Upper lobe of left lung (tissue), 6 donors: ENCODE results near the gene DEXI. TPM values are rescaled to one million over a fixed set of nuclear protein-coding genes. Genes with fewer than 3 reads are reported as not detected.
A peak's percentile ranks its signal among the peaks of the same experiment; 100 is the strongest.

ENCODE experiments used
- ATAC-seq, 2 donors: fragments of 200-7000 bp; cut with Tn5 transposase; one replicate each; pipeline ENCODE4 v1.9.1; 2022; ENCODE audit warnings: mild to moderate bottlenecking in 2 of 2, moderate library complexity in 2 of 2; ENCODE audit not compliant: low FRiP score in 2 of 2
- DNase-seq, 2 donors: peaks; one replicate each; pipeline ENCODE4 v3.0.0-alpha.2; 2019 to 2020
- H3K27ac ChIP-seq, 4 donors: fragments of 200-600 bp; sonication (generic); one replicate each; pipeline ENCODE4 v1.5.1; 2016 to 2019
- H3K27me3 ChIP-seq, 4 donors: fragments of 200-600 bp; sonication (generic); one replicate each; pipeline ENCODE4 v1.5.1; 2017 to 2019
- H3K36me3 ChIP-seq, 4 donors: fragments of 200-600 bp; sonication (generic); one replicate each; pipeline ENCODE4 v1.5.1; 2016 to 2019
- H3K4me1 ChIP-seq, 4 donors: fragments of 200-600 bp; sonication (generic); one replicate each; pipeline ENCODE4 v1.5.1; 2018 to 2019
- H3K4me3 ChIP-seq, 4 donors: fragments of 200-600 bp; sonication (generic); one replicate each; pipeline ENCODE4 v1.5.1; 2017 to 2019; ENCODE audit warnings: mild to moderate bottlenecking in 2 of 4, moderate library complexity in 1 of 4
- H3K9me3 ChIP-seq, 4 donors: fragments of 200-600 bp; sonication (generic); one replicate each; pipeline ENCODE4 v1.5.1; 2018 to 2019
- CTCF ChIP-seq, 6 experiments: fragments of 450-650 bp in 4 of 6; fragments of 200-600 bp in 2 of 6; sonication (generic) in 2 of 6; IDR thresholded peaks; one replicate each; pipeline ENCODE4 v1.5.1; 2016 to 2019; ENCODE audit warnings: antibody characterized with exemption in 6 of 6
- EP300 ChIP-seq, 4 donors: sonication (generic); formaldehyde crosslinking; IDR thresholded peaks; one replicate each; pipeline ENCODE4 v1.5.1; 2017; ENCODE audit warnings: antibody characterized with exemption in 4 of 4, control low read depth in 2 of 4
- POLR2A ChIP-seq, 4 donors: fragments of 450-650 bp; IDR thresholded peaks; one replicate each; pipeline ENCODE4 v1.5.1; 2016 to 2017; ENCODE audit warnings: antibody characterized with exemption in 4 of 4, mild to moderate bottlenecking in 2 of 4
- POLR2AphosphoS5 ChIP-seq, 2 donors: sonication (generic); formaldehyde crosslinking; IDR thresholded peaks; one replicate each; pipeline ENCODE4 v1.5.1; 2017; ENCODE audit warnings: antibody characterized with exemption in 2 of 2
- WGBS, 2 donors: methylation state at CpG; one replicate each; pipeline ENCODE4 v1.1.5; 2017 to 2018; 5-methylcytosine and 5-hydroxymethylcytosine counted together
- total RNA-seq, 6 donors: library from RNA; depleted of rRNA in 4 of 6; stranded (reverse); fragments of >200 nt in 4 of 6; gene quantifications; one replicate each; pipeline versions ENCODE4 v1.1.0 to v1.2.1, GENCODE V29; 2016 to 2021
- donor health status: DM: no; HTN: no; CAD: no; lungs with moderate emphysema.
- donor health status: DM: no; HTN: yes; CAD: no; lungs with severe emphysema.

The DEXI gene
- total RNA-seq: 10 to 100 TPM; 28.4 to 87.0 (median 55.1) TPM

- Histone ChIP-seq H3K9me3 (no peaks in the 10 kb centered on the region), H3K27ac (peak within 1 kb of the TSS; percentile 84 to 92 (median 88)), H3K4me1 (peaks cover 63 to 85% (median 79%) of the 10 kb centered on the region in 4 donors), H3K27me3 (no peaks in the 10 kb centered on the region), H3K4me3 (peak within 1 kb of the TSS; percentile 89 to 94 (median 92)), H3K36me3 (no peaks in the 10 kb centered on the region)
- 7 to 59% methylated on average over 4 to 37 of the region's 55 CpGs for WGBS, 2 donors
- peak in 4 of 6 experiments; percentile 24 to 71 (median 48) for TF ChIP-seq CTCF (IDR thresholded peaks at IDR 0.05)
- no peak for TF ChIP-seq EP300 (IDR thresholded peaks at IDR 0.05)
- peak in 3 of 4 donors; percentile 2 to 85 (median 4) for TF ChIP-seq POLR2A (IDR thresholded peaks at IDR 0.05)
- peak; percentile 75 to 92 for TF ChIP-seq POLR2AphosphoS5 (IDR thresholded peaks at IDR 0.05)
- ATAC-seq (peak; percentile 87 to 88), DNase-seq (peak; percentile 95 to 99)
These were observed at the start of gene DEXI for GRCh38 chr16:10942352-10943063. TSS of gene DEXI (minus strand) at chr16:10942468. CDS start at chr16:10942005, 463 bp downstream.

GRCh38 chr16:10990378-10990777, 48.1 kb upstream of the DEXI start:
- Histone ChIP-seq H3K36me3 (peaks cover 0 to 55% (median 18%) of the 10 kb centered on the region in 4 donors), H3K27me3 (no peaks in the 10 kb centered on the region), H3K4me1 (peaks cover 0 to 10% (median 2%) of the 10 kb centered on the region in 4 donors), H3K27ac (no peak overlapping the region), H3K9me3 (no peaks in the 10 kb centered on the region), H3K4me3 (no peak overlapping the region)
- WGBS, 2 donors: 81 to 91% methylated on average over 5 of the region's 5 CpGs
- ATAC-seq (no peak), DNase-seq (no peak)
- no peak for TF ChIP-seq POLR2AphosphoS5 (IDR thresholded peaks at IDR 0.05)
- no peak for TF ChIP-seq POLR2A (IDR thresholded peaks at IDR 0.05)
- TF ChIP-seq CTCF (IDR thresholded peaks at IDR 0.05): no peak
- TF ChIP-seq EP300 (IDR thresholded peaks at IDR 0.05): no peak

GRCh38 chr16:10989559-10989958, 47.3 kb upstream of the DEXI start:
- no peaks in the 10 kb centered on the region for H3K9me3 ChIP-seq
- peaks cover 0 to 10% (median 2%) of the 10 kb centered on the region in 4 donors for H3K4me1 ChIP-seq
- no peak for DNase-seq
- H3K27ac ChIP-seq: no peak overlapping the region
- ATAC-seq: no peak
- no peaks in the 10 kb centered on the region for H3K27me3 ChIP-seq
- TF ChIP-seq EP300 (IDR thresholded peaks at IDR 0.05): no peak
- TF ChIP-seq POLR2A (IDR thresholded peaks at IDR 0.05): no peak
- no peak for TF ChIP-seq CTCF (IDR thresholded peaks at IDR 0.05)
- TF ChIP-seq POLR2AphosphoS5 (IDR thresholded peaks at IDR 0.05): no peak
- WGBS, 2 donors: 95 to 97% methylated on average over 4 to 6 of the region's 6 CpGs
- peaks cover 0 to 52% (median 13%) of the 10 kb centered on the region in 4 donors for H3K36me3 ChIP-seq
- no peak overlapping the region for H3K4me3 ChIP-seq

GRCh38 chr16:10988879-10989278, 46.6 kb upstream of the DEXI start:
- peak overlapping the region in 1 of 4 donors; percentile 29 for H3K27ac ChIP-seq
- ATAC-seq: no peak
- H3K36me3 ChIP-seq: peaks cover 0 to 49% (median 9%) of the 10 kb centered on the region in 4 donors

GRCh38 chr16:10988164-10988803, 46.0 kb upstream of the DEXI start:
- Histone ChIP-seq H3K27ac (peak overlapping the region in 1 of 4 donors; percentile 29), H3K4me1 (peaks cover 0 to 10% (median 2%) of the 10 kb centered on the region in 4 donors), H3K4me3 (no peak overlapping the region), H3K9me3 (no peaks in the 10 kb centered on the region), H3K36me3 (peaks cover 0 to 52% (median 8%) of the 10 kb centered on the region in 4 donors), H3K27me3 (no peaks in the 10 kb centered on the region)
- no peak for TF ChIP-seq POLR2A (IDR thresholded peaks at IDR 0.05)
- peak in 1 of 4 donors; percentile 91 for TF ChIP-seq EP300 (IDR thresholded peaks at IDR 0.05)
- peak; percentile 31 to 63 (median 40) for TF ChIP-seq CTCF (IDR thresholded peaks at IDR 0.05)
- peak; percentile 36 to 39 for TF ChIP-seq POLR2AphosphoS5 (IDR thresholded peaks at IDR 0.05)
- WGBS, 2 donors: 43 to 60% methylated on average over 7 of the region's 7 CpGs
- ATAC-seq: peak in 1 of 2 donors; percentile 55
- DNase-seq: peak in 1 of 2 donors; percentile 72

More at GRCh38 chr16:10988879-10989278, 46.6 kb upstream of the DEXI start:
- Histone ChIP-seq H3K9me3 (no peaks in the 10 kb centered on the region), H3K4me1 (peaks cover 0 to 10% (median 2%) of the 10 kb centered on the region in 4 donors), H3K4me3 (no peak overlapping the region), H3K27me3 (no peaks in the 10 kb centered on the region)
- 85 to 98% methylated on average over 6 of the region's 6 CpGs for WGBS, 2 donors
- no peak for DNase-seq
- no peak for TF ChIP-seq EP300 (IDR thresholded peaks at IDR 0.05)
